MM.1S (cell line): ENCODE data around the gene APRT.

Experiments
- CTCF ChIP-seq: fragments of 300-600 bp; sonication (generic); IDR thresholded peaks from 2 replicates; pipeline ENCODE4 v1.5.1; 2016; ENCODE audit warnings: antibody characterized with exemption, low read length, mixed read lengths
- EZH2 ChIP-seq: fragments of 300-600 bp; sonication (generic); optimal IDR thresholded peaks from 2 replicates; pipeline ENCODE3; 2017; ENCODE audit warnings: low read depth, mild to moderate bottlenecking, antibody characterized with exemption, low read length, mixed read lengths
- EZH2phosphoT487 ChIP-seq: fragments of 300-600 bp; sonication (generic); IDR thresholded peaks from 2 replicates; pipeline ENCODE4 v1.6.1; 2018; ENCODE audit warnings: antibody characterized with exemption, low read length

- TF ChIP-seq EZH2phosphoT487, result no peak
- no peak for TF ChIP-seq EZH2
- no peak for TF ChIP-seq CTCF
These were observed 35.9 kb upstream of the APRT start for GRCh38 chr16:88847654-88848053.
